Effector memory CD4-positive, alpha-beta T cell (primary cell): ENCODE measurements around the gene TFEB.

Experiments
- DNase-seq, 3 donors: peaks; one replicate each; pipeline ENCODE4 v3.0.0-alpha.2; 2020
- H3K27ac ChIP-seq: 2 replicates; pipeline ENCODE4 v1.7.0; 2013; ENCODE audit warnings: mild to moderate bottlenecking, low read length, moderate library complexity; ENCODE audit not compliant: insufficient read depth, poor library complexity, severe bottlenecking
- H3K27me3 ChIP-seq: replicated peaks from 2 replicates; pipeline ENCODE4 v1.7.0; 2013; ENCODE audit warnings: mild to moderate bottlenecking, low read length; ENCODE audit not compliant: insufficient read depth, control insufficient read depth, poor library complexity, severe bottlenecking
- H3K36me3 ChIP-seq: 2 replicates; pipeline ENCODE4 v1.7.0; 2013; ENCODE audit warnings: mild to moderate bottlenecking, low read length, moderate library complexity; ENCODE audit not compliant: control insufficient read depth, insufficient read depth
- H3K4me1 ChIP-seq: 2 replicates; pipeline ENCODE4 v1.7.0; 2013; ENCODE audit warnings: low read length, mild to moderate bottlenecking; ENCODE audit not compliant: control insufficient read depth, insufficient read depth, poor library complexity, severe bottlenecking
- H3K4me3 ChIP-seq: 2 replicates; pipeline ENCODE4 v1.7.0; 2013; ENCODE audit warnings: low read length, low read depth, mild to moderate bottlenecking; ENCODE audit not compliant: insufficient read depth, poor library complexity, severe bottlenecking
- H3K9me3 ChIP-seq: 2 replicates; pipeline ENCODE4 v1.7.0; 2013; ENCODE audit warnings: mild to moderate bottlenecking, low read length, moderate library complexity; ENCODE audit not compliant: control insufficient read depth

TFEB gene

DNA sequence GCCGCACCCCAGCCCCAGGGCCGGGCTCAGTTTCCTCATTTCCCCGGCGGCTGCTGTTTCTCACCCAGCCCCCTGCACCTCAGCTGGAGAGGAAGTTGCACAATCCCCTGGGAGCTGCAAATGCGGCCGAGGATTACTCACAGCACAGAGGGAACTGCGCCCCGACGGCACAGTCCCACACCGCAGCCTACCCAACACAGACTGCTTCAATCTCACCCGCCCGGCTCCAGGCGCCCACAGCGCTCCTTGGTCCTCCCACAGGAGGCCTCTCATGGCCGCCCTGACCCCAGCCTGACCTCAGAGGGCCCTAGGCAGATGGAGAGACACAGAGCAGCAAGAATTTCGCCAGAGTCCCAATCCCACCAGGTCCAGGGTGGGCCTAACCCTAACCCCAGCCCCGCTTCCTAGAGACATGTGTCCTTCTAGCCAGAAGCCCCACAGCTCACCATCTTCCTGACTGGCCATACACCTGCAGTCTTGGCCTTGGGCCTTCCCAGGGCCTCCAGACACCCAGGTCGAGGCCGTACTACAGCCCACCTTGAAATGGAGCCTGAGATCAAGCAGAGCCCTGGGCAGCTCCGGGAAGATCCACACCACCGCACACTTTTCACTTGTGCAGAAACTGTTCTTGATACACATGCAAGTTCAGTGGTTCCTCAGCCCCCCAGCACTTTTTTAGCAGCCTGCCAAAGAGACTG is 11.7 kb downstream of the TFEB start:
- Histone ChIP-seq H3K4me3 (no peak overlapping the region), H3K9me3 (no peaks in the 10 kb centered on the region), H3K36me3 (no peaks in the 10 kb centered on the region), H3K4me1 (peaks cover 4% of the 10 kb centered on the region), H3K27me3 (no peaks in the 10 kb centered on the region), H3K27ac (no peak overlapping the region)
- no peak for DNase-seq

GRCh38 chr6:41722969-41723529 is 12.4 kb downstream of the TFEB start:
- Histone ChIP-seq H3K36me3 (no peaks in the 10 kb centered on the region), H3K4me3 (no peak overlapping the region), H3K27me3 (no peaks in the 10 kb centered on the region), H3K9me3 (no peaks in the 10 kb centered on the region), H3K27ac (no peak overlapping the region), H3K4me1 (peaks cover 4% of the 10 kb centered on the region)
- DNase-seq, result no peak

DNA sequence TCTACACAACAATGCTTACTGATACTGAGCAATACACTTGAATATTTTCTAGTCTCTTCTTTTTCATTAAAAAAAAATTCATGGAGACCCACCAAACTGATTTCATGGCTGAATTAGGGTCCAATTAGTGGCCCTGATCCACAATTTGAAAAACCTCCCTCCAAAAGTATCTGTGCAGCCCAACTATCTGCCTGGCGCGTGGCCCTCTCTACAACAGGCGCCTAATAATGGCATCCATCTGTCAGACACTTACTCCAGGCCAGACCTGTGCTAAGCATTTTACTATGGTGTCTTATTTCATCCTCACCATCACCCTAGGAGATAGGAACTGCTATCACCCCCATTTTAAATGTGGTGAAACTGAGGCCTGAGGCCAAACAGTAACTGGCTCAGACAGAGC is 14.0 kb downstream of the TFEB start:
- no peaks in the 10 kb centered on the region for H3K9me3 ChIP-seq
- no peaks in the 10 kb centered on the region for H3K36me3 ChIP-seq
- H3K27ac ChIP-seq, result no peak overlapping the region
- H3K4me1 ChIP-seq, result no peaks in the 10 kb centered on the region
- DNase-seq, result no peak
- no peaks in the 10 kb centered on the region for H3K27me3 ChIP-seq
- H3K4me3 ChIP-seq, result no peak overlapping the region

- Histone ChIP-seq H3K9me3 (no peaks in the 10 kb centered on the region), H3K27me3 (no peaks in the 10 kb centered on the region), H3K27ac (no peak overlapping the region), H3K36me3 (no peaks in the 10 kb centered on the region), H3K4me1 (no peaks in the 10 kb centered on the region), H3K4me3 (no peak overlapping the region)
- DNase-seq, result no peak
These were observed 14.6 kb downstream of the TFEB start for GRCh38 chr6:41720783-41721182.

- DNase-seq, result no peak
- H3K4me1 ChIP-seq, result no peaks in the 10 kb centered on the region
- no peaks in the 10 kb centered on the region for H3K27me3 ChIP-seq
- H3K36me3 ChIP-seq, result no peaks in the 10 kb centered on the region
- H3K9me3 ChIP-seq, result no peaks in the 10 kb centered on the region
- H3K27ac ChIP-seq, result no peak overlapping the region
- H3K4me3 ChIP-seq, result no peak overlapping the region
These were observed 15.2 kb downstream of the TFEB start for GRCh38 chr6:41720262-41720620.

DNA sequence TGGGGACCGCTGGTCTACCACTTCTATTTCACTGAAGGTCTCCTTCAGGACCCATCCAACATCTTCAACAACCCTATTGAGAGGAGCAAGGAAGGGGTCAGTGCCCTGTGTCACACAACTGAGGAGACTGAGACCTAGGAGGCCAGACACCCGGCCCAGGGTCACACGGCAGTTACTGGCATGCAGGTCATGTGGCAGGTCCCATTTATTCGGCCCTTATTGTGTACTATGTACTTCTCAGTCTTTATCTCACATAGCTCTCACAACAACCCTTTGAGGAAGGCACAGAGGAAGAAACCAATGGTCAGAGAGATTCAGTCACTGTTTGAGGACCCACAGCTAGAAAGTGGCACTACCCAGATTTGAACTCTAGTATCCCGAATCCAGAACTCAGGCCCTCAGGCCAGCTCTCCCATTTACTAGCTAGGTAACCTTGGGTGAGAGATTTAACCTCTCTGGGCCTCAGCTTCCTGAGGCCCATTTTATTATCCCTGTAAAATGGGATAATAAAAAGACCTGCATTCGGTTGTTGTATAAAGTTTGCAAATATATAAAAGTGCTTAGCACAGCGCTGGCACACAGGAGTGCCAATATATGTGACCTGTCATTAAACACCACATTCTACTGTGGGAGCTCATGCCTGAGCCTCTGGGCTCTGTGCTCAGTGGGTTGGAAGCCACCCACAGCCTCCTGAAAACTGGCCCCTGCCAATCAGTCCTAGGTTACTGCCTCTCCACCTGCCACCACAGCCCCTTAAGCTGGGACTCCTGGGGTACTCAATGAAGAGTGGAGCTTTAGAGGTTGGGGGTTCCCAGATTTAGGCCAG is 15.8 kb downstream of the TFEB start:
- H3K27ac ChIP-seq, result no peak overlapping the region
- H3K36me3 ChIP-seq, result no peaks in the 10 kb centered on the region
- H3K9me3 ChIP-seq, result no peaks in the 10 kb centered on the region
- no peaks in the 10 kb centered on the region for H3K4me1 ChIP-seq
- no peak overlapping the region for H3K4me3 ChIP-seq
- no peak for DNase-seq
- H3K27me3 ChIP-seq, result no peaks in the 10 kb centered on the region

DNA sequence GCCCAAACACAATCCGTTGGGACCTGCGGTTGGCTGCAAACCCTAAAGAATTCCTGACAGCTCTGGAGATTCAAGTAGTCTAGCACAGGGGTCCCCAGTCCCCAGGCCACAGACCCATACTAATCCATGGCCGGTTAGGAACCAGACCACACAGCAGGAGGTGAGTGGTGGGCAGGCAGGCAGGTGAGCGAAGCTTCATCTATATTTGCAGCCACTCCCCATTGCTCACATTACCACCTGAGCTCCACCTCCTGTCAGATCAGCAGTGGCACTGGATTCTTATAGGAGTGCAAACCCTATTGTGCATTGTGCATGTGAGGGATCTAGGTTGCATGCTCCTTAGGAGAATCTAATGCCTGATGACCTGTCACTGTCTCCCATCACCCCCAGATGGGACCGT is 16.6 kb downstream of the TFEB start:
- no peak overlapping the region for H3K4me3 ChIP-seq
- no peaks in the 10 kb centered on the region for H3K27me3 ChIP-seq
- H3K27ac ChIP-seq, result no peak overlapping the region
- no peaks in the 10 kb centered on the region for H3K36me3 ChIP-seq
- DNase-seq, result no peak
- no peaks in the 10 kb centered on the region for H3K9me3 ChIP-seq
- H3K4me1 ChIP-seq, result no peaks in the 10 kb centered on the region

- no peak for DNase-seq
- Histone ChIP-seq H3K27me3 (no peaks in the 10 kb centered on the region), H3K4me1 (no peaks in the 10 kb centered on the region), H3K27ac (no peak overlapping the region), H3K36me3 (no peaks in the 10 kb centered on the region), H3K4me3 (no peak overlapping the region), H3K9me3 (no peaks in the 10 kb centered on the region)
These were observed 18.0 kb downstream of the TFEB start for GRCh38 chr6:41717392-41717736.

DNA sequence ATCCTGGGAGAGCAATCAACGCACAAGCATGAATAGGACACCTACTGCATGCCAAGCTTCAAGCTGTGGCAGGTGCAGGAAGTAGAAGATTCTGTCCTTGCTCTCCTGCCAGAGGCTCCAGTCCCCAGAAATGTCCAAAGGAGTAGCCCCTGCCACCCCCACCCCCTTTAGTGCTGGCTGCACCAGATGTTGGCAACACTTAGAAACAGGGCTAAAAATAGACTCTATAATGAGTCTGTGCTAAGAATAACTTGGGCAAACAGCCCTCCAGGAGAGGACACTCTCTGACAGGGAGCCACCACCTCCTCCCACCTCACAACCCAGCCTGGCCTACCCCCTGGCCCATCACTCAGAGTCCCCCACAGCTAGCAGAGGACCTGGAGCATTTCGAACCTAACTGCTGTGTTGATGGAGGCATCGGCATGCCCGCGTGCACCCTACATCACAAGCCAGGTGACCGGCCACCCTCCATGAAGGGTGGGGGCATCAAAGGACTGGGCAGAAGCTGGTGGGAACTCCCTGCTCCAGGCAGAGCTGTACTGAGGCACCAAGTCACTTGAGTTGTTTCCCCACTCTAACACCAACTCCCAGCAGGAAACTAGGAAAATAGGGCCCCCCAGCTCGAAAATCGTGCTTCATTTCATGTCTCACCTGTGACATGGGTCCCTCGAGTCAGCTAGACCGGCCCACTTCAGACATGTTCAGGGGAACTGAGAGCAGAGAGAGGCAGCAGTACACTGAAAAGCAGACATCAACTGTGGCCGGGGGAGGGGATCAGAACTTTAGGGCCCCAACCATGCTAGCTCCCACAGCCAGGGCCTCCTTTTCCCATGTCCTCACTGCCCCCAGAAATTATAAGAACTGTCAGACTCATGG is 18.7 kb downstream of the TFEB start:
- no peaks in the 10 kb centered on the region for H3K9me3 ChIP-seq
- DNase-seq, result no peak
- H3K4me1 ChIP-seq, result no peaks in the 10 kb centered on the region
- no peaks in the 10 kb centered on the region for H3K36me3 ChIP-seq
- H3K4me3 ChIP-seq, result no peak overlapping the region
- H3K27me3 ChIP-seq, result no peaks in the 10 kb centered on the region
- no peak overlapping the region for H3K27ac ChIP-seq
